Endothelial cell (in vitro differentiated cells): ENCODE measurements around the gene WAC. TPM values are rescaled to one million over a fixed set of nuclear protein-coding genes. Genes with fewer than 3 reads are reported as not detected.

Source experiments
- DNase-seq: peaks from one replicate; pipeline ENCODE4 v3.0.0; 2021; ENCODE audit warnings: low spot score
- H3K27ac Mint-ChIP-seq: one replicate; pipeline ENCODE4 v1.8.0; 2021; ENCODE audit warnings: mixed read lengths, inconsistent platforms; ENCODE audit not compliant: unreplicated experiment
- H3K27me3 Mint-ChIP-seq: one replicate; pipeline ENCODE4 v1.8.0; 2021; ENCODE audit warnings: mild to moderate bottlenecking, moderate library complexity, mixed read lengths, inconsistent platforms; ENCODE audit not compliant: unreplicated experiment
- H3K36me3 Mint-ChIP-seq: one replicate; pipeline ENCODE4 v1.8.0; 2021; ENCODE audit warnings: mild to moderate bottlenecking, low read depth, mixed read lengths, inconsistent platforms; ENCODE audit not compliant: unreplicated experiment
- H3K4me1 Mint-ChIP-seq: one replicate; pipeline ENCODE4 v1.8.0; 2021; ENCODE audit warnings: mild to moderate bottlenecking, mixed read lengths, inconsistent platforms; ENCODE audit not compliant: unreplicated experiment
- H3K4me3 Mint-ChIP-seq: one replicate; pipeline ENCODE4 v1.8.0; 2021; ENCODE audit warnings: mild to moderate bottlenecking, mixed read lengths, inconsistent platforms; ENCODE audit not compliant: unreplicated experiment
- H3K9me3 Mint-ChIP-seq: one replicate; pipeline ENCODE4 v1.8.0; 2021; ENCODE audit warnings: mixed read lengths, inconsistent platforms; ENCODE audit not compliant: unreplicated experiment
- CTCF ChIP-seq: fragments of 200-600 bp; sonication (generic); IDR thresholded peaks from one replicate; pipeline ENCODE4 v1.5.0; 2021; ENCODE audit warnings: antibody characterized with exemption; ENCODE audit not compliant: unreplicated experiment
- total RNA-seq: library from RNA; stranded (reverse); fragmentation: NEBNext Ultra II Directional; extraction: Animal tissue kit (Norgen Biotek cat#: 25700); gene quantifications from one replicate; pipeline ENCODE4 v1.2.1, GENCODE V29; 2021; ENCODE audit not compliant: unreplicated experiment

The WAC gene
- total RNA-seq, 1 donor from 2014 or later: 122 TPM

GRCh38 chr10:28661035-28661434 is 128.1 kb downstream of the WAC start:
- Mint-ChIP-seq H3K27ac (no peak overlapping the region), H3K9me3 (no peaks in the 10 kb centered on the region), H3K4me3 (no peak overlapping the region), H3K27me3 (no peaks in the 10 kb centered on the region), H3K36me3 (no peaks in the 10 kb centered on the region), H3K4me1 (no peaks in the 10 kb centered on the region)
- TF ChIP-seq CTCF: no peak
- no peak for DNase-seq

- Mint-ChIP-seq H3K4me1 (peaks cover 3% of the 10 kb centered on the region), H3K27ac (no peak overlapping the region), H3K36me3 (no peaks in the 10 kb centered on the region), H3K27me3 (peaks cover 1% of the 10 kb centered on the region), H3K4me3 (no peak overlapping the region), H3K9me3 (no peaks in the 10 kb centered on the region)
- peak; percentile 78 for DNase-seq
- peak; percentile 74 for TF ChIP-seq CTCF
Measured at GRCh38 chr10:28663576-28664368, 130.9 kb downstream of the WAC start.

GRCh38 chr10:28664369-28664740 is 131.4 kb downstream of the WAC start:
- Mint-ChIP-seq H3K36me3 (no peaks in the 10 kb centered on the region), H3K4me1 (peaks cover 5% of the 10 kb centered on the region), H3K4me3 (no peak overlapping the region), H3K27me3 (peaks cover 5% of the 10 kb centered on the region), H3K9me3 (no peaks in the 10 kb centered on the region), H3K27ac (no peak overlapping the region)
- TF ChIP-seq CTCF: no peak
- no peak for DNase-seq

- H3K27ac Mint-ChIP-seq: no peak overlapping the region
- no peak for TF ChIP-seq CTCF
- peaks cover 10% of the 10 kb centered on the region for H3K27me3 Mint-ChIP-seq
- no peak for DNase-seq
- no peaks in the 10 kb centered on the region for H3K9me3 Mint-ChIP-seq
- H3K4me3 Mint-ChIP-seq: no peak overlapping the region
- no peaks in the 10 kb centered on the region for H3K36me3 Mint-ChIP-seq
- H3K4me1 Mint-ChIP-seq: peaks cover 6% of the 10 kb centered on the region
Measured at GRCh38 chr10:28666751-28667467, 134.0 kb downstream of the WAC start.
